ENCODE measurements around the gene FOXJ1.

FOXJ1 gene

DNA sequence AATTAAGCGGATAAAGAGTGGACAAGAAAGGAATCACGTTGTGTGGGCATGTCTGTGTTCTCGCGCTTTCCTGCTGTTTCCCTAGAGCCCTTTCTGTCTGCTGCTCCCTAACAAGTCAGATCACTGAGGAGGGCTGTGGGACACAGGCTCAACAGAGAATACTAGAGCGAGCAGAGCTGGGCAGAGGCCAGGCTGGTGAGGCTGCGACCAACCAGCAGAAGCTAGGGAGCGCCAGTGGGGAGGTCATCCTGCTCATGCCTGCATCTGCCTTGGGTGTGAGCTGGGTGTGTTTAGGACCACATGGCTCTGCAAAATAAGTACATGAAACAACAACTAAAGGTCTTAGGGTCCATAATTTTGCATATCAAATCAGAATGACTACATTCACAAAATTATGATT, 11.5 kb upstream of the FOXJ1 start:
- TF ChIP-seq, protein P1, sequence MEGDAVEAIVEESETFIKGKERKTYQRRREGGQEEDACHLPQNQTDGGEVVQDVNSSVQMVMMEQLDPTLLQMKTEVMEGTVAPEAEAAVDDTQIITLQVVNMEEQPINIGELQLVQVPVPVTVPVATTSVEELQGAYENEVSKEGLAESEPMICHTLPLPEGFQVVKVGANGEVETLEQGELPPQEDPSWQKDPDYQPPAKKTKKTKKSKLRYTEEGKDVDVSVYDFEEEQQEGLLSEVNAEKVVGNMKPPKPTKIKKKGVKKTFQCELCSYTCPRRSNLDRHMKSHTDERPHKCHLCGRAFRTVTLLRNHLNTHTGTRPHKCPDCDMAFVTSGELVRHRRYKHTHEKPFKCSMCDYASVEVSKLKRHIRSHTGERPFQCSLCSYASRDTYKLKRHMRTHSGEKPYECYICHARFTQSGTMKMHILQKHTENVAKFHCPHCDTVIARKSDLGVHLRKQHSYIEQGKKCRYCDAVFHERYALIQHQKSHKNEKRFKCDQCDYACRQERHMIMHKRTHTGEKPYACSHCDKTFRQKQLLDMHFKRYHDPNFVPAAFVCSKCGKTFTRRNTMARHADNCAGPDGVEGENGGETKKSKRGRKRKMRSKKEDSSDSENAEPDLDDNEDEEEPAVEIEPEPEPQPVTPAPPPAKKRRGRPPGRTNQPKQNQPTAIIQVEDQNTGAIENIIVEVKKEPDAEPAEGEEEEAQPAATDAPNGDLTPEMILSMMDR (IDR thresholded peaks at IDR 0.05; ENCODE audit: insufficient read depth, low read length, missing control alignments): no peak
- ChIA-PET CTCF (interaction anchor here (0.7 to 6.4 kb wide), 9 partner anchors 10 to 138 kb away, joined by 3 to 28 read pairs (median 6); partner anchors contain the start of gene FOXJ1), POLR2A (no interaction called here)
- DNase-seq (ENCODE audit: low read depth, low spot score): no peak
- no peak overlapping the region for H3K4me3 ChIP-seq (ENCODE audit: low read depth, low read length)

GRCh38 chr17:76151896-76152454, 10.9 kb upstream of the FOXJ1 start:
- POLR2A ChIA-PET: no interaction called here

GRCh38 chr17:76150712-76151622, 9.9 kb upstream of the FOXJ1 start:
- POLR2A ChIA-PET: no interaction called here
- TF ChIP-seq, protein P1 (IDR thresholded peaks at IDR 0.05; ENCODE audit: insufficient read depth, low read length, missing control alignments): no peak
- CTCF ChIA-PET: interaction anchor here (1.0 to 3.8 kb wide), 10 partner anchors 8 to 137 kb away, joined by 3 to 28 read pairs (median 5); partner anchors contain the start of gene FOXJ1
- DNase-seq (ENCODE audit: low read depth, low spot score): no peak
- no peak overlapping the region for H3K4me3 ChIP-seq (ENCODE audit: low read depth, low read length)

More at GRCh38 chr17:76151896-76152454, 10.9 kb upstream of the FOXJ1 start:
- no peak overlapping the region for H3K4me3 ChIP-seq (ENCODE audit: low read depth, low read length)
- TF ChIP-seq, protein P1 (IDR thresholded peaks at IDR 0.05; ENCODE audit: insufficient read depth, low read length, missing control alignments): no peak
- CTCF ChIA-PET: interaction anchor here (1.4 to 3.8 kb wide), 5 partner anchors 15 to 138 kb away, joined by 4 to 28 read pairs (median 7); no protein-coding TSS in a partner anchor
- no peak for DNase-seq (ENCODE audit: low read depth, low spot score)

DNA sequence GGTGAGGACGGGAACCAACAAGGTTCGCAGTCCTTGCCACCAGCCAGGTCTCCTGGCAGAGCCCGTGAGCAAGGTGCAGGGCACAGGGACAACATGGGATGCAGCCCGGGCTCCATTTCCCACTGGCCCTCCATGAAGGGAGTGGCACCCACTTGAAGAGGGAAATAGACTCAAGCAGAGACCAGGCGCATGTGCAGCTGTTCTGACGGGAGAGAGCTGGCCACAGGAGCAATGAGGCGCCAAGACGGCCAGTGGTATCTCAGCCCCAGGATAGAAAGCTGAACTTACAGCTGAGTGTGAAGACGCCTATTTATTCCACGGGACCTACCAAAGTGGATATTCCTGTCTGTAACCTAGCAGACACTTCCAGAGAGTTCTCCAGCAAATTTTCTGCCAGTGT, 8.2 kb upstream of the FOXJ1 start:
- DNase-seq (ENCODE audit: low read depth, low spot score): no peak
- TF ChIP-seq, protein P1 (IDR thresholded peaks at IDR 0.05; ENCODE audit: insufficient read depth, low read length, missing control alignments): no peak
- ChIA-PET CTCF (interaction anchor here (1.0 to 1.4 kb wide), 4 partner anchors 17 to 131 kb away, joined by 3 to 5 read pairs (median 4); no protein-coding TSS in a partner anchor), POLR2A (no interaction called here)
- no peak overlapping the region for H3K4me3 ChIP-seq (ENCODE audit: low read depth, low read length)

DNA sequence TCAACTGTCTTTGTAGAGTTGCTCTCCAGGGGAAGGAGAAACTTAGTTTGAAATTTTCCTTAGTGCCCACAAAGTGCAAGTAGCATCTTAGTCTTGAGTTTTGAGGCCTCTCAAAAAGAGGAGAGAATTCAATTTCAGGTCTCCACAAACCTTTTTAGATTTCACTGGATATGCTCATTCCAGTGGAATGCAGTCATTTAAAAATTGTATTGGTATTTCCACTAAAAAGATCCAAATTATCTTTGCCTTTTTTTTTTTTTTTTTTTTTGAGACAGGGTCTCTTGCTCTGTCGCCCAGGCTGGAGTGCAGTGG, 6.9 kb upstream of the FOXJ1 start:
- no peak overlapping the region for H3K4me3 ChIP-seq (ENCODE audit: low read depth, low read length)
- TF ChIP-seq, protein P1 (IDR thresholded peaks at IDR 0.05; ENCODE audit: insufficient read depth, low read length, missing control alignments): no peak
- CTCF ChIA-PET: interaction anchor here (0.6 to 1.1 kb wide), 2 partner anchors 19 to 1253 kb away, joined by 3 read pairs; no protein-coding TSS in a partner anchor
- no peak for DNase-seq (ENCODE audit: low read depth, low spot score)
- POLR2A ChIA-PET: no interaction called here
